GM21381 (cell line): ENCODE results near the gene HADHB.
"Not testable (repeated sequence)": the region's sequence is repeated elsewhere in the genome, so short reads cannot be mapped to it uniquely, and the experiment has no call there.

ENCODE experiments used
- ATAC-seq: cut with Tn5 transposase; IDR thresholded peaks from one replicate; pipeline ENCODE4 v1.9.1; 2021; ENCODE audit warnings: mild to moderate bottlenecking, moderate library complexity; ENCODE audit not compliant: unreplicated experiment

The HADHB gene

DNA sequence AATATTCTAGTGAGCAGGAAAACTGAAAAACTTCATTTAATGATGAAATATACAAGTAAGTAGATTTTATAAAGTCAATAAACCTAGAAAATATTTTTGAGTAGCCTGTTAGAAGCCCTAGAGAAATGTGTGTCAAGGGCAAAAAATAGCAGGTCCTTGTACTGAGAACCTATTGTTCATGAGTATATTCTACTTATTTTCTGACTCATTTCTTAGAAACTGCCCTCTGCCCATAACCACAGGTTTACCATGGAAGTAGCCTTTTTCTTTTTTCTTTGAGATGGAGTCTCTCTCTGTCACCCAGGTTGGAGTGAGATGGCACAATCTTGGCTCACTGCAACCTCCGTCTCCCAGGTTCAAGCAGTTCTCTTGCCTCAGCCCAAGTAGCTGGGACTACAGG, 81.8 kb downstream of the HADHB start:
- ATAC-seq, result no peak

DNA sequence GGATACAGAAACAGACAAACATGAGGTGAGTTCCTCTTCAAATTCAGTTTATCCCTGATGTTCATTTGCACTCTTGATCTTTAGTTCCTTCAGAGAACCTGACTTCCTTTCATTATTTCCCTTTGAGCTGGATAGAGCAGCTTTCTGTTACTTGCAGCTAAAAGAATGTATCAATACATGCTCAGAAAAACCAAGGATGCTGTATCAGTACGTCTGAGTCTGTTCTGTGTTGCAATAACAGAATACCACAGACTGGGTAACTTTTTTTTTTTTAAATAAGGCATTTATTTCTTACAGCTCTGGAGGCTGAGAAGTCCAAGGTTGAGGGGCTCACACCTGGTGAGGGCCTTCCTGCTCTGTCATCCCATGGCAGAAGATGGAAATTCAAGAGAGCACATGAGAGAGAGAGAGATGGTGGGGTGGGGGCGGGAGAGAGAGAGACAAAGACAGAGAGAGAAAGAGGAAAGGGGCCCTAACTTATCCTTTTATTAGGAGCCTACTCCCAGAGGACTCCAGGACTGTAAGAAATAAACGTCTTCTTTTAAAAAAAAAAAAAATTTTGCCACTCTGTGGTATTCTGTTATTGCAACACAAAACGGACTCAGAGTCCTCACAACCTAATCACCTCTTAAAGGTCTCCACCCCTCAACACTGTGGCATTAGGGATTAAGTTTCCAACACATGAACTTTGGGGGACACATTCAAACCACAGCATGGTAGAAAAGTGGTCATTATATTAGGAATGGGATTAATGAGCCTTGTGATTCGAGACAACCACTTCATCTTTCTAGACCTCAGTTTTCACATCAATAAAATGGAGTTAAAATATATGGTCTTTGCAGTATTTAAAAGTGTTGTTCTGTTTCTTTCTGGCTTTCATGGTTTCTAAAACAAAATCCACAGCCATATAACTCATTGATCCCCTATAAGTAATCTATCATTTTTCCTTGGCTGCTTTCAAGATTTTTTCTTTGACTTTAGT, 82.8 kb downstream of the HADHB start:
- no peak for ATAC-seq

DNA sequence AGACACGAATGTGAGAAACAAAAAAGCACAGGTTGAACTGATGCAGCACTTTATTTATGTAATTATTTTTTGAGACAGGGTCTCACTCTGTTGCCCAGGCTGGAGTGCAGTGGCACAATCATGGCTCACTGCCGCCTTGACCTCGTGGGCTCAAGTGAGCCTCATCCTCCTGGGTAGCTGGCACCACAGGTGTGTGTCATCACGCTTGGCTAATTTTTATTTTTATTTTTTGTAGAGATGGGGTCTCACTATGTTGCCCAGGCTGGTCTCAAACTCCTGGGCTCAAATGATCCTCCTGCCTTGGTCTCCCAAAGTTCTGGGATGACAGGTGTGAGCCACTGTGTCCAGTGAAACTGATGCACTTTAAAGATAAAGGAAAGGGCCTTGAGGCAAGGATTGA, 84.3 kb downstream of the HADHB start:
- not testable (repeated sequence) for ATAC-seq

DNA sequence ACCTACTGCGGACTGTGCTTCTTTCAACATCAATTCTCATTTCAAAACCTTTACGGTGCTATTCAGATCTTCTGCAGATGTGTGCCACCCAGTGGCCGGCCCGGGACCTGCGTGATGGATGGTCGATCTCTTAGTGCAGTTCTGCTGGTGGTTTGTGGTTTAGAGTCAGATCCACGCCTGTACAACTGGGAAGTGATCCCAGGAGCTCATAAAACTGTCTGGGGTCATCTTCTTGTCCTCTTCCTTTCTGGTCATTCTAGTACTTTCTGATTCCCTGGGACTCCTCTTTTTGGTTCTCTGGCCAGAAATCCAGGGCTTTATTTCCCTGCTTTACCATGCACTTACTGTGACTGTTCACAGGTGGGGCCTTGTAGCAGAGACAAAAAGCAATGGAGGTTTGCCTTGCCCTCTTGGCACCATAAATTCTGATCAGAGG, 85.4 kb downstream of the HADHB start:
- no peak for ATAC-seq

DNA sequence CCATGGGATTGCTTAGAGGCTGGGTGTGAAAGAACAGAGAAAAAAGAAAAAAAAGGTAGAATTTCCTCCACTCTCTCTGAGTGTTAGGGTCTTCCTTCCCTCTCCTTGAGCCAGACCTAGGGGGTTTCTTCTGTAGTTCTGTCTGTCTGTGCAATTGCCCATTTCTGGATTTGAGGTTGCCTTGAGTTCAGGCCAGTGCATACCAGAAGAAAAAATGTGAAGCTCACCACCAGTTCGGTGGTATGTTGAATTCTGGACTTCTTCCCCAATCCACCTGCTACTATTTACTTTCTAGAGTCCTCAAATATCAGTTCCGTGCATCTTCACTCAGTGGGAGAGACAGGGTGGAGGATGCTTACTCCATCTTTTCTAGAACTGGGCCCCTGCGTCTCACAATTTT, 85.9 kb downstream of the HADHB start:
- ATAC-seq, result no peak

DNA sequence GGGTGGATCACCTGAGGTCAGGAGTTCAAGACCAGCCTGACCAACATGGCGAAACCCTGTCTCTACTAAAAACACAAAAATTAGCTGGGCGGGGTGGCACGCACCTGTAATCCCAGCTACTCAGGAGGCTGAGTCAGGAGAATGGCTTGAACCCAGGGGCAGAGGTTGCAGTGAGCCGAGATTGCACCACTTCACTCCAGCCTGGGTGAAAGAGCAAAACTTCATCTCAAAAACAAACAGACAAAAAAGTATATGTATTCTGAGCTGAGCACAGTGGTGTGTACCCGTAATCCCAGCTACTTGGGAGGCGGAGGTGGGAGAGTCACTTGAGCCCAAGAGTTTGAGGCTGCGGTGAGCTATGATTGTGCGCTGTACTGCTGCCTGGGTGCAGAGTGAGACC, 86.6 kb downstream of the HADHB start:
- not testable (repeated sequence) for ATAC-seq

DNA sequence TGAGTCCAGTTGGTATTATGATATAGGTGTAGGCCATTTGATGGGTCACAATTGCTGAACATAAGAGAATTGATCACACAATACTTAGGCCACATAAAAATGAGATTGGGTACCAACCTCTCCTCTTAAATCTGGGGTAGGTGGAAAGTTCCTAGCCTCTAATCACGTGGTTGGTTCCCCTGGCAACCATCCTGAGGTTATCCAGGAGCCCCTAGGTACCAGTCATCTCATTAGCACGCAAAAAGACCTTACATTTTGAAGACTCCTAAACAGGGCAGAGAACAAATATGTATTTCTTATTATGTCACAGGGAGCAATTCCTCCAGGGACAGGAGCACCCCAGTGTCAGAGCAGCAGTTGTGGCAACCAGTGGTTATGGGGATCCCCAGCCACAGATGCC, 88.6 kb downstream of the HADHB start:
- no peak for ATAC-seq

DNA sequence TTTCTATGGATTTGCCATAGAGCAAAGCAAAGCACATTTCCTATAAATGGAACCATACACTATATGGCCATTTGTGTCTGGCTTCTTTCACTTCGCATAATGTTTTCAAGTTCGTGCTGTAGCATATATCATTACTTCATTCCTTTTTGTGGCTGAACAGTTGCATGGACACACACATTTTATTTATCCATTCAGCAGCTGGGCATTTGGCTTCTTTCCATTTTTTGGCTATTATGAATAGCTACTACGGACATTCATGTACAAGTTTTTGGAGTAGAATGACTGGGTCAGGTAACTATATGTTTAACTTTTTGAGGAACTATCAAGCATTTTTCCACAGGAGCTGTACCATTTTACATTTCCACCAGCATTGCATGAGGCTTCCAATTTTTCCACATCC, 90.5 kb downstream of the HADHB start:
- ATAC-seq, result no peak

DNA sequence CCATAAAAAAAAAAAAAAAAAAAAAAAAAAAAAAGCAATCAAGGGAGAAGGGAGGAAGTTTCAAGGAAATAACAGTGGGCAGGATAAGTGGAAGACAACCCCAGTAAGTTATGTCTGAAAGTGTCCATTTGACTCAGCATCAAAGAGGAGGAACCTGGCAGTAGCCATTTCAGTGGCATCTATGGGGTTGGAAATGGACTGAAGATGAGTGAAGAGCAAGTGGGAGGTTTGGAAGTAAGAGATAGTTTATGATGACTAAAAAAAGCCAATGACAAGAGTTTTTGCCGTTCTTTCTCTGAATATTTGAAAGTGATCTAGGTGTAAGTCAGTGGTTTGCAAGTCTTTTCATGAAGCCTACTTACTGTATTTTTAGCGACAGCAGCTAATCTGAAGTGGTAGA, 92.0 kb downstream of the HADHB start:
- no peak for ATAC-seq

DNA sequence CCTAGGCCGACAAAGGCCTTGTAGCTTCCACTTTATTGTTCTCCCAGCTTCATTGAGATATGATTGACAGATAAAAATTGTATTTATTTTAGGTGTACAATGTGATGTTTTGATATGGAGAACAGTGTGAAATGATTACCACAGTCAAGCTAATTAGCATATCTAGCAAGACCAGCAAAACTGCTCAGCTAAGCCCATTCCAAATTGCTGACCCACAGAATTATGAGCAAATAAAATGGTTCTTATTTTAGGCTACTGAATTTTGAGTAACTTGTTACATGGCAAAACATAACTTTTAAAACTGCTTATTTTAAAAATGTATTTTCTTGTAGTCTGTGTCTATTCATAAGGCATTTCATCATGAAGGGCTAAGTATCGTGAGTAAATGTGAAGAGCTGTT, 92.6 kb downstream of the HADHB start:
- no peak for ATAC-seq
